Mesothelial cell of epicardium (in vitro differentiated cells): ENCODE measurements around the gene ADCYAP1. TPM values are rescaled to one million over a fixed set of nuclear protein-coding genes. Genes with fewer than 3 reads are reported as not detected.

Source experiments
- DNase-seq, 2 experiments: peaks; one replicate each; pipeline ENCODE4 v3.0.0; 2021; ENCODE audit warnings: low spot score in 2 of 2; ENCODE audit not compliant: unreplicated experiment in 2 of 2
- H3K27ac Mint-ChIP-seq: 2 replicates; pipeline ENCODE4 v1.8.0; 2021; ENCODE audit warnings: mixed read lengths
- H3K27me3 Mint-ChIP-seq: 2 replicates; pipeline ENCODE4 v1.8.0; 2021; ENCODE audit warnings: low read depth, mixed read lengths
- H3K36me3 Mint-ChIP-seq: 2 replicates; pipeline ENCODE4 v1.8.0; 2021; ENCODE audit warnings: mixed read lengths
- H3K4me1 Mint-ChIP-seq: 2 replicates; pipeline ENCODE4 v1.8.0; 2021; ENCODE audit warnings: mixed read lengths
- H3K4me3 Mint-ChIP-seq: 2 replicates; pipeline ENCODE4 v1.8.0; 2021; ENCODE audit warnings: mild to moderate bottlenecking, moderate library complexity, mixed read lengths
- H3K9me3 Mint-ChIP-seq: 2 replicates; pipeline ENCODE4 v1.8.0; 2021; ENCODE audit warnings: mixed read lengths
- CTCF ChIP-seq: fragments of 200-600 bp; sonication (generic); IDR thresholded peaks from one replicate; pipeline ENCODE4 v1.5.0; 2021; ENCODE audit warnings: antibody characterized with exemption; ENCODE audit not compliant: unreplicated experiment
- total RNA-seq: library from RNA; stranded (reverse); gene quantifications from 3 replicates; pipeline ENCODE4 v1.2.1, GENCODE V29; 2021

Gene ADCYAP1
- total RNA-seq, 1 donor from 2014 or later: 0.72 TPM

GRCh38 chr18:926946-927345, 22.3 kb downstream of the ADCYAP1 start:
- no peak overlapping the region for H3K27ac Mint-ChIP-seq

GRCh38 chr18:933082-933481, 28.4 kb downstream of the ADCYAP1 start:
- H3K36me3 Mint-ChIP-seq: no peaks in the 10 kb centered on the region
- peaks cover 10% of the 10 kb centered on the region for H3K27me3 Mint-ChIP-seq
- H3K4me1 Mint-ChIP-seq: no peaks in the 10 kb centered on the region
- no peak for DNase-seq
- no peaks in the 10 kb centered on the region for H3K9me3 Mint-ChIP-seq
- H3K4me3 Mint-ChIP-seq: no peak overlapping the region
- no peak overlapping the region for H3K27ac Mint-ChIP-seq
- TF ChIP-seq CTCF: no peak

More at GRCh38 chr18:926946-927345, 22.3 kb downstream of the ADCYAP1 start:
- no peak for DNase-seq
- Mint-ChIP-seq H3K4me3 (no peak overlapping the region), H3K4me1 (no peaks in the 10 kb centered on the region), H3K9me3 (no peaks in the 10 kb centered on the region), H3K36me3 (no peaks in the 10 kb centered on the region), H3K27me3 (peaks cover 23% of the 10 kb centered on the region)
- no peak for TF ChIP-seq CTCF

- H3K27ac Mint-ChIP-seq: no peak overlapping the region
- no peaks in the 10 kb centered on the region for H3K36me3 Mint-ChIP-seq
- peaks cover 7% of the 10 kb centered on the region for H3K27me3 Mint-ChIP-seq
- no peak overlapping the region for H3K4me3 Mint-ChIP-seq
- no peak for TF ChIP-seq CTCF
- no peaks in the 10 kb centered on the region for H3K4me1 Mint-ChIP-seq
- no peaks in the 10 kb centered on the region for H3K9me3 Mint-ChIP-seq
- DNase-seq: no peak
These were observed 30.0 kb downstream of the ADCYAP1 start for GRCh38 chr18:934518-935133.

- no peak overlapping the region for H3K27ac Mint-ChIP-seq
- no peaks in the 10 kb centered on the region for H3K9me3 Mint-ChIP-seq
- H3K27me3 Mint-ChIP-seq: no peaks in the 10 kb centered on the region
- no peaks in the 10 kb centered on the region for H3K36me3 Mint-ChIP-seq
- no peak for DNase-seq
- no peak overlapping the region for H3K4me3 Mint-ChIP-seq
- H3K4me1 Mint-ChIP-seq: no peaks in the 10 kb centered on the region
- no peak for TF ChIP-seq CTCF
These were observed 32.3 kb downstream of the ADCYAP1 start for GRCh38 chr18:936941-937340.

GRCh38 chr18:939166-939565, 34.5 kb downstream of the ADCYAP1 start:
- DNase-seq: no peak
- TF ChIP-seq CTCF: no peak
- Mint-ChIP-seq H3K9me3 (no peaks in the 10 kb centered on the region), H3K4me1 (no peaks in the 10 kb centered on the region), H3K4me3 (no peak overlapping the region), H3K27ac (no peak overlapping the region), H3K36me3 (no peaks in the 10 kb centered on the region), H3K27me3 (no peaks in the 10 kb centered on the region)

- Mint-ChIP-seq H3K9me3 (no peaks in the 10 kb centered on the region), H3K27ac (no peak overlapping the region), H3K4me1 (no peaks in the 10 kb centered on the region)
These were observed 35.3 kb downstream of the ADCYAP1 start for GRCh38 chr18:939958-940357.

More at GRCh38 chr18:939958-940357, 35.3 kb downstream of the ADCYAP1 start:
- Mint-ChIP-seq H3K27me3 (no peaks in the 10 kb centered on the region), H3K4me3 (no peak overlapping the region), H3K36me3 (no peaks in the 10 kb centered on the region)
- no peak for DNase-seq
- no peak for TF ChIP-seq CTCF
